PC-9 (cell line): ENCODE data around the gene KIF26B.

Source experiments
- CTCF ChIP-seq: fragments of 200-600 bp; sonication (generic); conservative IDR thresholded peaks from 2 replicates; pipeline ENCODE4 v1.6.1; 2017; ENCODE audit warnings: mixed run types, antibody characterized with exemption, mild to moderate bottlenecking, moderate library complexity
- EZH2 ChIP-seq: fragments of 200-600 bp; sonication (generic); IDR thresholded peaks from 2 replicates; pipeline ENCODE4 v1.8.0; 2017; ENCODE audit warnings: antibody characterized with exemption, low read depth

GRCh38 chr1:245751726-245752470 lies 597.1 kb downstream of the KIF26B start:
- TF ChIP-seq CTCF = no peak
- TF ChIP-seq EZH2 = no peak
